Kidney (tissue), 14 donors: ENCODE data around the gene CT47C1. TPM values are rescaled to one million over a fixed set of nuclear protein-coding genes. Genes with fewer than 3 reads are reported as not detected.
"Not testable (repeated sequence)": the region's sequence is repeated elsewhere in the genome, so short reads cannot be mapped to it uniquely, and the experiment has no call there.

Experiments used
- DNase-seq, 5 donors: peaks; one replicate each; pipeline ENCODE4 v3.0.0-alpha.2; 2013 to 2020
- FAIRE-seq: peaks from 2 replicates; lab custom pipeline; 2012; peaks lifted over from hg19 to GRCh38; lab: Jason Lieb, UNC
- H3K27ac ChIP-seq, 2 donors: one replicate each; pipeline ENCODE4 v1.7.0; 2013; ENCODE audit warnings: low read depth in 2 of 2, low read length in 2 of 2, inconsistent platforms in 1 of 2
- H3K27me3 ChIP-seq: one replicate; pipeline ENCODE4 v1.7.1; 2013; ENCODE audit warnings: low read length, inconsistent platforms; ENCODE audit not compliant: control insufficient read depth, insufficient read depth
- H3K36me3 ChIP-seq, 3 donors: one replicate each; pipeline versions ENCODE4 v1.7.0 to v1.7.1; 2013; ENCODE audit warnings: low read length in 3 of 3, control low read depth in 1 of 3, inconsistent platforms in 1 of 3; ENCODE audit not compliant: insufficient read depth in 3 of 3, control insufficient read depth in 2 of 3
- H3K4me1 ChIP-seq, 3 donors: one replicate each; pipeline versions ENCODE4 v1.7.0 to v1.7.1; 2013; ENCODE audit warnings: low read length in 3 of 3, inconsistent platforms in 1 of 3, low read depth in 1 of 3; ENCODE audit not compliant: control insufficient read depth in 2 of 3, insufficient read depth in 2 of 3
- H3K4me3 ChIP-seq, 3 donors: one replicate each; pipeline versions ENCODE4 v1.7.0 to v1.8.1; 2013; ENCODE audit warnings: low read length in 3 of 3, control low read depth in 1 of 3, inconsistent platforms in 1 of 3
- H3K9ac ChIP-seq, 3 donors: one replicate each; pipeline versions ENCODE4 v1.7.0 to v1.7.1; 2013; ENCODE audit warnings: low read length in 3 of 3, control low read depth in 1 of 3, inconsistent platforms in 1 of 3
- H3K9me3 ChIP-seq, 3 donors: one replicate each; pipeline versions ENCODE4 v1.7.0 to v1.7.1; 2013; ENCODE audit warnings: low read length in 3 of 3, control low read depth in 1 of 3, inconsistent platforms in 1 of 3; ENCODE audit not compliant: control insufficient read depth in 2 of 3, insufficient read depth in 1 of 3
- CTCF ChIP-seq: IDR thresholded peaks from 3 replicates; pipeline ENCODE4 v1.5.1; 2012; ENCODE audit warnings: mild to moderate bottlenecking, moderate library complexity, borderline replicate concordance; ENCODE audit not compliant: insufficient read depth; ENCODE audit errors: extremely low read depth
- intact Hi-C: fragments of 100-400 bp; cut with DNase I; formaldehyde crosslinking; loops from one replicate; pipeline ENCODE4 v1.11.1; 2022
- polyA plus RNA-seq: library from polyadenylated mRNA; stranded (reverse); fragments of 350-450 nt; fragmentation: Illumina TruSeq; extraction: RNeasy Lipid Tissue Mini Kit (QIAGEN cat#74804); gene quantifications from one replicate; pipeline ENCODE4 v1.2.3, GENCODE V29; 2014; ENCODE audit warnings: low read depth, low replicate concordance; ENCODE audit not compliant: insufficient read depth
- total RNA-seq: library from RNA; stranded (reverse); fragmentation: NEBNext Ultra II Directional; extraction: Animal tissue kit (Norgen Biotek cat#: 25700); gene quantifications from one replicate; pipeline ENCODE4 v1.2.1, GENCODE V29; 2021
- donor health status: control.
- donor health status: control.
- donor health status: control.
- donor health status: control.
- donor health status: control.
- donor health status: DM: yes; HTN: yes; CAD: no.
- donor health status: Normal renal cell carcinoma (clear cell type).

The CT47C1 gene
- total and polyA plus RNA-seq, 2 donors from 2014 or later: not detected

GRCh38 chrX:119028733-119029330 lies 44.0 kb upstream of the CT47C1 start:
- H3K36me3 ChIP-seq: no peaks in the 10 kb centered on the region
- DNase-seq (no peak), FAIRE-seq (no peak)
- H3K27me3 ChIP-seq: no peaks in the 10 kb centered on the region
- no peak overlapping the region for H3K4me3 ChIP-seq
- no peaks in the 10 kb centered on the region for H3K9me3 ChIP-seq
- intact Hi-C loops: no loop called here
- no peak overlapping the region for H3K9ac ChIP-seq
- no peak for TF ChIP-seq CTCF
- H3K4me1 ChIP-seq: no peaks in the 10 kb centered on the region
- no peak overlapping the region for H3K27ac ChIP-seq

- H3K9me3 ChIP-seq, H3K36me3 ChIP-seq, H3K4me1 ChIP-seq, DNase-seq, intact Hi-C loops, H3K27me3 ChIP-seq, FAIRE-seq, H3K4me3 ChIP-seq, H3K9ac ChIP-seq, H3K27ac ChIP-seq: not testable (repeated sequence)
Measured at GRCh38 chrX:119029656-119030055, 43.1 kb upstream of the CT47C1 start.

GRCh38 chrX:119030990-119031389 lies 41.8 kb upstream of the CT47C1 start:
- Histone ChIP-seq H3K4me1 (no peaks in the 10 kb centered on the region), H3K9ac (no peak overlapping the region), H3K27ac (no peak overlapping the region), H3K27me3 (no peaks in the 10 kb centered on the region), H3K9me3 (no peaks in the 10 kb centered on the region), H3K36me3 (no peaks in the 10 kb centered on the region), H3K4me3 (no peak overlapping the region)
- intact Hi-C loops: no loop called here
- no peak for TF ChIP-seq CTCF
- DNase-seq (no peak), FAIRE-seq (no peak)

- intact Hi-C loops: no loop called here
- no peak for FAIRE-seq
- no peak for DNase-seq
- Histone ChIP-seq H3K27ac (no peak overlapping the region), H3K27me3 (no peaks in the 10 kb centered on the region), H3K9ac (no peak overlapping the region), H3K36me3 (no peaks in the 10 kb centered on the region), H3K9me3 (no peaks in the 10 kb centered on the region), H3K4me3 (no peak overlapping the region), H3K4me1 (no peaks in the 10 kb centered on the region)
- TF ChIP-seq CTCF: no peak
Measured at GRCh38 chrX:119036107-119037029, 36.4 kb upstream of the CT47C1 start.
